Measurements from ENCODE around the gene CLCN5. TPM values are rescaled to one million over a fixed set of nuclear protein-coding genes. Genes with fewer than 3 reads are reported as not detected.

The CLCN5 gene
- total RNA-seq, 4 donors from 2014 or later, result 3.2 to 5.9 (median 3.8) TPM

- Histone ChIP-seq H3K4me3 (no peak overlapping the region), H3K9me3 (no peaks in the 10 kb centered on the region), H3K27ac (no peak overlapping the region), H3K27me3 (no peaks in the 10 kb centered on the region), H3K36me3 (no peaks in the 10 kb centered on the region), H3K4me1 (no peaks in the 10 kb centered on the region)
- no peak for TF ChIP-seq POLR2A (IDR thresholded peaks at IDR 0.05)
- TF ChIP-seq EP300 (IDR thresholded peaks at IDR 0.05), result no peak
- ATAC-seq, result no peak
- WGBS, 2 donors (ENCODE audit: low coverage in 1 of 2), result 0 to 43% methylated on average over 1 of the region's 1 CpG
These were observed 7.6 kb downstream of the CLCN5 start for GRCh38 chrX:49930039-49930438.

GRCh38 chrX:49932791-49933190 is 10.4 kb downstream of the CLCN5 start:
- TF ChIP-seq POLR2A (IDR thresholded peaks at IDR 0.05) (no peak), POLR2AphosphoS5 (IDR thresholded peaks at IDR 0.05) (no peak), EP300 (IDR thresholded peaks at IDR 0.05) (no peak), CTCF (IDR thresholded peaks at IDR 0.05) (no peak)
- 72 to 93% methylated on average over 2 of the region's 2 CpGs for WGBS, 2 donors (ENCODE audit: low coverage in 1 of 2)
- Histone ChIP-seq H3K27me3 (no peaks in the 10 kb centered on the region), H3K27ac (no peak overlapping the region), H3K36me3 (no peaks in the 10 kb centered on the region), H3K4me3 (no peak overlapping the region), H3K4me1 (no peaks in the 10 kb centered on the region), H3K9me3 (no peaks in the 10 kb centered on the region)
- ATAC-seq, result no peak

GRCh38 chrX:49934148-49934547 is 11.8 kb downstream of the CLCN5 start:
- TF ChIP-seq POLR2AphosphoS5 (IDR thresholded peaks at IDR 0.05), result no peak
- no peak for TF ChIP-seq EP300 (IDR thresholded peaks at IDR 0.05)
- TF ChIP-seq CTCF (IDR thresholded peaks at IDR 0.05), result no peak
- no peak for TF ChIP-seq POLR2A (IDR thresholded peaks at IDR 0.05)
- ATAC-seq, result no peak
- Histone ChIP-seq H3K4me3 (no peak overlapping the region), H3K27ac (no peak overlapping the region), H3K27me3 (no peaks in the 10 kb centered on the region), H3K9me3 (no peaks in the 10 kb centered on the region), H3K36me3 (no peaks in the 10 kb centered on the region), H3K4me1 (no peaks in the 10 kb centered on the region)
- 47 to 66% methylated on average over 3 of the region's 3 CpGs for WGBS, 2 donors (ENCODE audit: low coverage in 1 of 2)

- Histone ChIP-seq H3K4me1 (no peaks in the 10 kb centered on the region), H3K9me3 (no peaks in the 10 kb centered on the region), H3K27ac (no peak overlapping the region), H3K4me3 (no peak overlapping the region), H3K27me3 (no peaks in the 10 kb centered on the region), H3K36me3 (no peaks in the 10 kb centered on the region)
- TF ChIP-seq POLR2A (IDR thresholded peaks at IDR 0.05), result no peak
- no peak for TF ChIP-seq CTCF (IDR thresholded peaks at IDR 0.05)
- TF ChIP-seq POLR2AphosphoS5 (IDR thresholded peaks at IDR 0.05), result no peak
- TF ChIP-seq EP300 (IDR thresholded peaks at IDR 0.05), result no peak
- no peak for ATAC-seq
- 76 to 94% methylated on average over 3 of the region's 3 CpGs for WGBS, 2 donors (ENCODE audit: low coverage in 1 of 2)
These were observed 12.3 kb downstream of the CLCN5 start for GRCh38 chrX:49934729-49935128.

GRCh38 chrX:49947781-49948180 is 25.4 kb downstream of the CLCN5 start:
- Histone ChIP-seq H3K4me3 (no peak overlapping the region), H3K27me3 (no peaks in the 10 kb centered on the region), H3K9me3 (no peaks in the 10 kb centered on the region), H3K36me3 (no peaks in the 10 kb centered on the region), H3K4me1 (no peaks in the 10 kb centered on the region), H3K27ac (no peak overlapping the region)
- TF ChIP-seq POLR2A (IDR thresholded peaks at IDR 0.05) (no peak), EP300 (IDR thresholded peaks at IDR 0.05) (no peak), POLR2AphosphoS5 (IDR thresholded peaks at IDR 0.05) (no peak), CTCF (IDR thresholded peaks at IDR 0.05) (no peak)
- no peak for ATAC-seq
- WGBS, 2 donors (ENCODE audit: low coverage in 1 of 2), result 67 to 90% methylated on average over 1 to 2 of the region's 2 CpGs

Measured in gastroesophageal sphincter (tissue), 4 donors.